Fibroblast of lung (primary cell): ENCODE measurements around the gene EFR3B. TPM values are rescaled to one million over a fixed set of nuclear protein-coding genes. Genes with fewer than 3 reads are reported as not detected.
"Not testable (repeated sequence)": the region's sequence is repeated elsewhere in the genome, so short reads cannot be mapped to it uniquely, and the experiment has no call there.

Experiments
- DNase-seq, 2 donors: peaks; one replicate each; pipeline versions ENCODE4 v3.0.0 to v3.0.0-alpha.2; 2010; ENCODE audit warnings: low read depth in 2 of 2
- H2AFZ ChIP-seq: 2 replicates; pipeline ENCODE4 v1.5.1; 2012; ENCODE audit warnings: low read length, control low read depth, inconsistent platforms
- H3K27ac ChIP-seq: 2 replicates; pipeline ENCODE4 v1.5.1; 2011; ENCODE audit warnings: low read length, control low read depth; ENCODE audit not compliant: insufficient read depth
- H3K27me3 ChIP-seq: 2 replicates; pipeline ENCODE4 v1.5.1; 2011; ENCODE audit warnings: mild to moderate bottlenecking, low read length; ENCODE audit not compliant: control insufficient read depth, insufficient read depth
- H3K36me3 ChIP-seq: 2 replicates; pipeline ENCODE4 v1.5.1; 2011; ENCODE audit warnings: low read length; ENCODE audit not compliant: control insufficient read depth, insufficient read depth
- H3K4me1 ChIP-seq: 2 replicates; pipeline ENCODE4 v1.5.1; 2011; ENCODE audit warnings: low read length; ENCODE audit not compliant: control insufficient read depth, insufficient read depth; ENCODE audit errors: extremely low read depth
- H3K4me2 ChIP-seq: 2 replicates; pipeline ENCODE4 v1.5.1; 2011; ENCODE audit warnings: low read length, control low read depth; ENCODE audit not compliant: insufficient read depth; ENCODE audit errors: extremely low read depth
- H3K4me3 ChIP-seq, 4 experiments: fragments of 200-600 bp in 1 of 4; sonication (generic) in 1 of 4; replicated peaks in 1 of 4; 2 replicates each; pipeline ENCODE4 v1.5.1; 2011 to 2016; ENCODE audit warnings: low read length in 4 of 4, low read depth in 3 of 4, mild to moderate bottlenecking in 3 of 4, control low read depth in 2 of 4, inconsistent platforms in 1 of 4, mixed read lengths in 1 of 4; ENCODE audit not compliant: insufficient read depth in 1 of 4; ENCODE audit errors: control extremely low read depth in 1 of 4
- H3K79me2 ChIP-seq: 2 replicates; pipeline ENCODE4 v1.5.1; 2012; ENCODE audit warnings: mild to moderate bottlenecking, low read length, inconsistent platforms; ENCODE audit not compliant: control insufficient read depth, insufficient read depth
- H3K9ac ChIP-seq: 2 replicates; pipeline ENCODE4 v1.5.1; 2011; ENCODE audit warnings: mild to moderate bottlenecking, low read length, control low read depth; ENCODE audit not compliant: insufficient read depth
- H3K9me3 ChIP-seq: 2 replicates; pipeline ENCODE4 v1.5.1; 2012; ENCODE audit warnings: low read depth, low read length; ENCODE audit not compliant: control insufficient read depth, insufficient read depth
- H4K20me1 ChIP-seq: 2 replicates; pipeline ENCODE4 v1.5.1; 2011; ENCODE audit warnings: low read length; ENCODE audit not compliant: control insufficient read depth, insufficient read depth; ENCODE audit errors: extremely low read depth
- EZH2 ChIP-seq: IDR thresholded peaks from 2 replicates; pipeline ENCODE4 v1.5.1; 2012; ENCODE audit warnings: low read length, control low read depth, mild to moderate bottlenecking; ENCODE audit errors: missing control alignments
- polyA plus RNA-seq, 2 donors: library from polyadenylated mRNA; depleted of rRNA in 1 of 2; stranded (reverse) in 1 of 2; unstranded in 1 of 2; fragments of >200 nt; gene quantifications; 2 replicates each; pipeline ENCODE4 v1.2.1, GENCODE V29; 2011 to 2012; ENCODE audit warnings: missing spikeins in 1 of 2
- total RNA-seq: library from RNA; depleted of rRNA; stranded (reverse); fragments of >200 nt; gene quantifications from 2 replicates; pipeline ENCODE4 v1.2.1, GENCODE V29; 2014
- TF ChIP-seq, protein P1 (sequence below), 2 donors: IDR thresholded peaks in 1 of 2; conservative IDR thresholded peaks in 1 of 2; 1 replicate in 1 of 2; 2 replicates in 1 of 2; pipeline ENCODE4 v1.5.1; 2011 to 2012; ENCODE audit warnings: low read length in 2 of 2, control low read depth in 1 of 2, inconsistent platforms in 1 of 2, low read depth in 1 of 2, mild to moderate bottlenecking in 1 of 2

EFR3B gene
- total and polyA plus RNA-seq, 2 donors (not counting 1 experiment from before 2014, with no cell fraction given): 0.03 to 0.50 TPM

DNA sequence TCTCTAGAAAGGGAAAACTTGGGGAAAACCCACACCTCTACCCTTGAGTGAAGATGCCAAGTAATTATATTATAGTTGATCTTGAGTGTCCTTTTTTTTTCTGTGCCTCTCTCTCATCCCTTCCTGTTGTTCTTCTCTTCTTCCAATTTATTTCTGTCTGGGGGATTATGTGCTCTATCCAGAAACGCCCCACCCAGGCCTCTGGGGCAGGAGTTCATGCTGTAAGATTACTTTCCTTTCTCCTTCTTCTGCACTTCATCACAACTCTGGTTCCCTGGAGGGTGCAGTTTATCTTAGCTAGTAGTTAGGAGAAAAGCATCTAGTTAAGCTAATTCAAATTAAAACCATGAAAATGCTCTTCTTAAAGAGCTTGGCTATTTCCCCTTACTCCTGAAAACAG is 39.8 kb upstream of the EFR3B start:
- DNase-seq: no peak
- no peaks in the 10 kb centered on the region for H3K27me3 ChIP-seq
- TF ChIP-seq, protein P1, sequence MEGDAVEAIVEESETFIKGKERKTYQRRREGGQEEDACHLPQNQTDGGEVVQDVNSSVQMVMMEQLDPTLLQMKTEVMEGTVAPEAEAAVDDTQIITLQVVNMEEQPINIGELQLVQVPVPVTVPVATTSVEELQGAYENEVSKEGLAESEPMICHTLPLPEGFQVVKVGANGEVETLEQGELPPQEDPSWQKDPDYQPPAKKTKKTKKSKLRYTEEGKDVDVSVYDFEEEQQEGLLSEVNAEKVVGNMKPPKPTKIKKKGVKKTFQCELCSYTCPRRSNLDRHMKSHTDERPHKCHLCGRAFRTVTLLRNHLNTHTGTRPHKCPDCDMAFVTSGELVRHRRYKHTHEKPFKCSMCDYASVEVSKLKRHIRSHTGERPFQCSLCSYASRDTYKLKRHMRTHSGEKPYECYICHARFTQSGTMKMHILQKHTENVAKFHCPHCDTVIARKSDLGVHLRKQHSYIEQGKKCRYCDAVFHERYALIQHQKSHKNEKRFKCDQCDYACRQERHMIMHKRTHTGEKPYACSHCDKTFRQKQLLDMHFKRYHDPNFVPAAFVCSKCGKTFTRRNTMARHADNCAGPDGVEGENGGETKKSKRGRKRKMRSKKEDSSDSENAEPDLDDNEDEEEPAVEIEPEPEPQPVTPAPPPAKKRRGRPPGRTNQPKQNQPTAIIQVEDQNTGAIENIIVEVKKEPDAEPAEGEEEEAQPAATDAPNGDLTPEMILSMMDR (conservative IDR thresholded peaks at IDR 0.05 in 1 of 2, IDR thresholded peaks at IDR 0.05 in 1 of 2; ENCODE audit: low read depth in 1 of 2, low read length in 2 of 2): no peak
- no peak for TF ChIP-seq EZH2

DNA sequence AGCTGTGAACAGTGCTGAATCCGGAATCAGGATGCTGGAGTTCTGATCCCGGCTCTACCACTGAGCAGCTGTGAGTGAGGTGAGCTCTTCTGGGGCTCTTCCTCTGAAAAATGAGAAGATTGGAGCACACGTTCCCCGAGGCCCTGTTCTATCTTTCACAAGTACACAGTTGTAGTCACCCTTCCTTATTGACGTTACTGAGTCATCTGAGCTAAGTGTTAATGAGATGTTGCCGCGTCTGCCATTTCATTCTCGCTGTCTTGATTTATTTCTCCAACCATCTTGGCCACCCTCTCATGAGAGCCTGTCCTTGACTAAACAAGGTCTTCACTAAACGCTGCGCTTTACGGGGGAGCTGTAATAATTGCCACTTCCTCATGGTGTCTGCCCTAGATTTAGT is 31.9 kb upstream of the EFR3B start:
- Histone ChIP-seq H3K27ac (no peak overlapping the region), H3K79me2 (no peaks in the 10 kb centered on the region), H3K4me2 (no peak overlapping the region), H3K9me3 (no peaks in the 10 kb centered on the region), H4K20me1 (no peaks in the 10 kb centered on the region), H3K9ac (no peak overlapping the region), H3K27me3 (no peaks in the 10 kb centered on the region), H3K36me3 (no peaks in the 10 kb centered on the region), H2AFZ (no peak overlapping the region), H3K4me1 (no peaks in the 10 kb centered on the region), H3K4me3 (no peak overlapping the region)
- TF ChIP-seq, protein P1 (conservative IDR thresholded peaks at IDR 0.05 in 1 of 2, IDR thresholded peaks at IDR 0.05 in 1 of 2; ENCODE audit: low read depth in 1 of 2, low read length in 2 of 2): no peak
- TF ChIP-seq EZH2: no peak
- no peak for DNase-seq

More for the DNA sequence above, 39.8 kb upstream of the EFR3B start:
- Histone ChIP-seq H2AFZ (no peak overlapping the region), H3K27ac (no peak overlapping the region), H3K79me2 (no peaks in the 10 kb centered on the region), H3K4me3 (no peak overlapping the region), H3K9me3 (no peaks in the 10 kb centered on the region), H3K36me3 (no peaks in the 10 kb centered on the region), H3K9ac (no peak overlapping the region), H4K20me1 (no peaks in the 10 kb centered on the region), H3K4me1 (no peaks in the 10 kb centered on the region), H3K4me2 (no peak overlapping the region)

DNA sequence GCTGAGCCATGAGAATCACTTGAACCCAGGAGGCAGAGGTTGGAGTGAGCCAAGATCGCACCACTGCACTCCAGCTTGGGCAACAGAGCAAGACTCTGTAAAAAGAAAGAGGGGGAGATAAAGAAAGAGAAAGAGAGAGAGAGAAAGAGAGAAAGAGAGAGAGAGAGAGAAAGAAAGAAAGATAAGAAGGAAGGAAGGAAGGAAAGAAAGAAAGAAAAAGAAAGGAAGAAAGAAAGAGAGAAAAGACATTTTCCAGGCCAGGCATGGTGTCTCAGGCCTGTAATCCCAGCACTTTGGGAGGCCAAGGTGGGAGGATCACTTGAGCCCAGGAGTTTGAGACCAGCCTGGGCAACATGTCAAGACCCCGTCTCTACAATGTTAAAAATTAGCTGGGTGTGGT is 30.5 kb upstream of the EFR3B start:
- H3K4me1 ChIP-seq, H3K27me3 ChIP-seq, H3K9ac ChIP-seq, H4K20me1 ChIP-seq, H3K4me2 ChIP-seq, H3K79me2 ChIP-seq, H3K4me3 ChIP-seq, H3K36me3 ChIP-seq, H3K9me3 ChIP-seq, H3K27ac ChIP-seq, H2AFZ ChIP-seq, DNase-seq: not testable (repeated sequence)

DNA sequence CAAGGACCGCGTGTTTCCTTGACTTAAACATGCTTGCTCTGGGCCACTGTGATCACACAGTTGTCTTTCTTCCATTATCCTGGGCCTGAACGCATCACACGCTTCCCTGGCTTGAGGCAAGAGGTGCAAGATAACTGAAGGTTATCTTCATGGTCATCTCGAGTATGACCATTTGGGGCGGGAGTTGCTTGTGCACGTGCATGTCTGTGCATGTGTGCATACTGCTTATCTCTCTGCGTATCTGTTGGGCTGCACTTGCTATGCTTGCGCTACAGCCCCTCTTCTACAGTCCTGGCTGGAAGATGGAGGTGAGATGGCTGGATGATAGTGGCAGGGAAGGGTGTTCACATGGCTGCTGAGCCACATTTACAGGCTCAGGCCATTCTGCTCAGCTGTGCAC is 27.2 kb upstream of the EFR3B start:
- no peaks in the 10 kb centered on the region for H3K4me1 ChIP-seq
- H3K4me2 ChIP-seq: no peak overlapping the region
- no peaks in the 10 kb centered on the region for H3K36me3 ChIP-seq
- H3K9me3 ChIP-seq: no peaks in the 10 kb centered on the region
- peaks cover 3% of the 10 kb centered on the region for H3K27me3 ChIP-seq
- H2AFZ ChIP-seq: no peak overlapping the region
- H3K79me2 ChIP-seq: no peaks in the 10 kb centered on the region
- DNase-seq: no peak
- H3K9ac ChIP-seq: no peak overlapping the region
- H4K20me1 ChIP-seq: no peaks in the 10 kb centered on the region
- no peak overlapping the region for H3K4me3 ChIP-seq
- H3K27ac ChIP-seq: no peak overlapping the region
- TF ChIP-seq, protein P1 (conservative IDR thresholded peaks at IDR 0.05 in 1 of 2, IDR thresholded peaks at IDR 0.05 in 1 of 2; ENCODE audit: low read depth in 1 of 2, low read length in 2 of 2): no peak
- TF ChIP-seq EZH2: no peak
